Brain microvascular endothelial cell (primary cell): ENCODE measurements around the gene PGPEP1.
A peak's percentile ranks its signal among the peaks of the same experiment; 100 is the strongest.

Source experiments
- DNase-seq: peaks from one replicate; pipeline ENCODE4 v3.0.0-alpha.2; 2020
- H3K27ac ChIP-seq: fragments of 250-450 bp; sonication (Bioruptor Pico); 2 replicates; pipeline ENCODE4 v1.5.1; 2020; ENCODE audit warnings: mild to moderate bottlenecking, moderate library complexity
- H3K27me3 ChIP-seq: fragments of 250-450 bp; sonication (Bioruptor Pico); replicated peaks from 2 replicates; pipeline ENCODE4 v1.5.1; 2020; ENCODE audit warnings: mild to moderate bottlenecking
- H3K36me3 ChIP-seq: fragments of 250-450 bp; sonication (Bioruptor Pico); replicated peaks from 2 replicates; pipeline ENCODE4 v1.5.1; 2020; ENCODE audit warnings: mild to moderate bottlenecking
- H3K4me3 ChIP-seq: 2 replicates; pipeline ENCODE4 v1.5.1; 2011; ENCODE audit warnings: low read depth, mild to moderate bottlenecking, control low read depth, low read length, moderate library complexity
- in situ Hi-C: cut with HindIII; loops from 2 replicates; pipeline ENCODE4 v1.10.0; 2017; ENCODE audit warnings: low sequenced_read_pairs, low pct_ligation_motif_present
- TF ChIP-seq, protein P1 (sequence below): IDR thresholded peaks from 2 replicates; pipeline ENCODE4 v1.5.1; 2011; ENCODE audit warnings: low read depth, mild to moderate bottlenecking, moderate library complexity, low read length, control low read depth, inconsistent platforms; ENCODE audit errors: missing control alignments

Gene PGPEP1

DNA sequence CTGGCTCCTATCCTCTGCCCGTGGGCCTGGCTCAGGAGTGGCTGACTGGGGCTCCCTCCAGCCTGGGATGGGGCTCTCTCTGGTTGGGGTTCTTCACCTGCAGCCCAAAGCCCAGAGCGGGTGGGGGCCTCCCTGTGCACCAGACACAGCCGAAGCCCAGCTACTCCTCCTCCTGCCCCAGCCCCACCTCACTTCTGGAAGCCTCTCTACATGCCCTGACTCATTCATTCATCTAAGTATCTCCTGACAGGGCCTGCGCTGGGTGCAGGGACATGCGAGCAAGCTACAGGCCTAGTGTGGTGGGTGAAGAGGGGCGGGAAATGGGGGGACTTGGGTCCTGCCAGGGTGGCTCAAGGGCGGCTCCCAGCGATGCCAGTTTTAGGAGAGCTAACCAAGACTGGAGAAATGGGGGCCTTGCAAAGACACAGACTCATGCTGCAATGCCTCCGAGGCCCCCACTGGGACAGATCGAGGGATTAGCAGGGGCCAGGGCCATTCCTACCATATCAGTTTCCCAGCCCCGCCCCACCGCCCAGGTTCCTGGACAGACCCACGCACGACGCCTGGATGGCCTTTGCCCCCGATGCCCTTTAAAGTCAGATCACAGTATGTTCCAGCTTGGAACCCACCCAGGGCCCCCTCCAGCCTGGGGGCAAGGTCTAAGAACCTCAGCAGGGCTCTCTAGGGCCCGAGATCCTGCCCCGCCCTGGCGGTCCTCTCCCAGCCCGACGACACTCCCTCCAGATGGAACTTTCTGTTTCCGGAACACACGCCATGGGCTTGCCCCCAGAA, 30.1 kb upstream of the PGPEP1 start:
- no peak overlapping the region for H3K27ac ChIP-seq
- peaks cover 10% of the 10 kb centered on the region for H3K36me3 ChIP-seq
- no peak for DNase-seq
- no peak overlapping the region for H3K4me3 ChIP-seq
- in situ Hi-C loops = no loop called here
- TF ChIP-seq, protein P1, sequence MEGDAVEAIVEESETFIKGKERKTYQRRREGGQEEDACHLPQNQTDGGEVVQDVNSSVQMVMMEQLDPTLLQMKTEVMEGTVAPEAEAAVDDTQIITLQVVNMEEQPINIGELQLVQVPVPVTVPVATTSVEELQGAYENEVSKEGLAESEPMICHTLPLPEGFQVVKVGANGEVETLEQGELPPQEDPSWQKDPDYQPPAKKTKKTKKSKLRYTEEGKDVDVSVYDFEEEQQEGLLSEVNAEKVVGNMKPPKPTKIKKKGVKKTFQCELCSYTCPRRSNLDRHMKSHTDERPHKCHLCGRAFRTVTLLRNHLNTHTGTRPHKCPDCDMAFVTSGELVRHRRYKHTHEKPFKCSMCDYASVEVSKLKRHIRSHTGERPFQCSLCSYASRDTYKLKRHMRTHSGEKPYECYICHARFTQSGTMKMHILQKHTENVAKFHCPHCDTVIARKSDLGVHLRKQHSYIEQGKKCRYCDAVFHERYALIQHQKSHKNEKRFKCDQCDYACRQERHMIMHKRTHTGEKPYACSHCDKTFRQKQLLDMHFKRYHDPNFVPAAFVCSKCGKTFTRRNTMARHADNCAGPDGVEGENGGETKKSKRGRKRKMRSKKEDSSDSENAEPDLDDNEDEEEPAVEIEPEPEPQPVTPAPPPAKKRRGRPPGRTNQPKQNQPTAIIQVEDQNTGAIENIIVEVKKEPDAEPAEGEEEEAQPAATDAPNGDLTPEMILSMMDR = no peak
- H3K27me3 ChIP-seq = no peaks in the 10 kb centered on the region

DNA sequence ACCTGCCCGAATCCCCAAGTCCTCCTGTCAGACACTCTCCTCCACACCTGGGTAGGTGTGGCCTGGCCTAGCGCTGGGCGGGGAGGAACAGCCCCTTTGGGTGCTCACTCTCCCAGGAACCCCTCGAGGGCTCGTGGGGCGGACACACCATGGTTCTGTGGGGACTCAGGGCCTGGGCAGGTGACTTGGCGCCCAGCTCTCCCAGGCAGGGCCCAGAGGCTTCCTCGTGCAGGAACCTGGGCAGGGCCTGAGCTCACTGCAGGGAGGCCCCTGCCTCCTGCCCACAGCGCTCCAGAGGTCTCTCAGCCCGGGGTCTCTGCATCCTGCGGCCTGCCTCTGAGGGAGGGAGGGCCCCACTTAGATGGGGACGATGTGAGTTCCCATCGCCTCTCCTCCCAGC, 29.4 kb upstream of the PGPEP1 start:
- no peak overlapping the region for H3K27ac ChIP-seq
- H3K27me3 ChIP-seq = no peaks in the 10 kb centered on the region
- DNase-seq = no peak
- in situ Hi-C loops = no loop called here
- TF ChIP-seq, protein P1 = no peak
- peaks cover 10% of the 10 kb centered on the region for H3K36me3 ChIP-seq
- no peak overlapping the region for H3K4me3 ChIP-seq

DNA sequence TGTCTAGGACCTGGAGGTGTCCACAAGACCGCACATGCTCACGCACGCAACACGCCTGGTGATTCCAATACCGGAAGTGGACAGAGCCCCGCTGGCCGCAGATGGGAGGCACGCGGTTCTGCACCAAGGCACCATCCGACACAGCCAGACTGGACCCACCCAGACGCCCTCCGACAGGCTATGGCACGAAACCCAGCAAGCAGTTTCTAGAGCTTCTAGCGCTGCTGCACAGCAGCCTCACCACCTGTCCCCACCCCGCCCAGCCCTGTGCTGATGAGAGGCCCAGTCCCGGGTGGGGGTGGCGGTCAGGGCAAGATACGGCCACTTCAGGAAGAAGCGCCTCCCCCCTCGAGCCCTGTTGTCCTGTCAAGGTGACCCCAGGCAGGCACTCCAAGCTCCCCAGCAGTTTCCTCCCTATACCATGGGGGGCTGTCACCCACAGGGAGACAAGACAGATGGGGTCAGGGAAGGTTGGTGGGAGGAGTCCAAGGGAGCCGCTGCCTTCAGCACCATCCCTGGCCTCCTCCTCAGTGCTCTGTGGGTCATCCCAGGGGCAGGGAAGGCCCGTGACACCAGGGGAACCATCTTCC, 28.8 kb upstream of the PGPEP1 start:
- H3K27me3 ChIP-seq = no peaks in the 10 kb centered on the region
- in situ Hi-C loops = no loop called here
- TF ChIP-seq, protein P1 = no peak
- H3K36me3 ChIP-seq = peaks cover 10% of the 10 kb centered on the region
- H3K4me3 ChIP-seq = no peak overlapping the region
- no peak for DNase-seq
- no peak overlapping the region for H3K27ac ChIP-seq

DNA sequence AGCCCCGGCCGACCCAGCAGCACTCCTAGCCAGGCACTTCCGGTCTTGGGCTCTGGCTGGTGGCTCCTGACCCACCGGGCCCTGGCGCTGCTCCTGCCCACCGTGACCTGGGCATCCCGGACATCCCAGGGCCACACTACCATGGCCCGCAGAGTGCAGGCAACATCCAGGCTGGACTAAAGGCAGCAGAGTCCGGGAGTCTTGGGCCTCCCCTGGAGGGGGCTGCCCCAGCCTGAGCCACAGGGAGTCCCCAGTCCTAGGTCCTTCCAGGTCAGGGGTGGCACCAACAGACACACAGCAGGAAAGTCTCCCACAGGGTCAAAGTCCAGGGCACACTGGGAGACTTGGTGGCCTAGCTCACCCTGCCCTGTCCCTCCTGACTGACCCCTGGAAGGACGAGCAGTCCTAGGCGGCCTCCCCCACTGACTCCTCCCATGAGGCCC, 28.3 kb upstream of the PGPEP1 start:
- H3K27ac ChIP-seq = no peak overlapping the region
- in situ Hi-C loops = no loop called here
- no peak for DNase-seq
- no peak overlapping the region for H3K4me3 ChIP-seq
- H3K36me3 ChIP-seq = peaks cover 10% of the 10 kb centered on the region
- TF ChIP-seq, protein P1 = no peak
- no peaks in the 10 kb centered on the region for H3K27me3 ChIP-seq

DNA sequence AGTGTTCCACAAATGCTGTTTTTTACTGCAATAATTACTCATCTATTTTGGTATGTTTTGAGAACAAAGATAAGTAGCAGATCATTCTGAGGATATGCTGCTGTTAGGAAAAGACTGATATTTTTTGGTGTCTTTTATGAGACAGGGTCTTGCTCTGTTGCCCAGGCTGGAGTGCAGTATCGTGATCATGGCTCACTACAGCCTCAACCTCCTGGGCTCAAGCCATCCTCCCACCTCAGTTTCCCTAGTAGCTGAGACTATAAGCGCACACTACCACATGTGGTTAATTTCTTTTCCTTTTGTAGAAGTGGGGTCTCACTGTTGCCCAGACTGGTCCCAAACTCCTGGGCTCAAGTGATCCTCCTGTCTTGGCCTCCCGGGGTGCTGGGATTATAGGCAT, 27.0 kb upstream of the PGPEP1 start:
- H3K36me3 ChIP-seq = peaks cover 10% of the 10 kb centered on the region
- in situ Hi-C loops = no loop called here
- TF ChIP-seq, protein P1 = no peak
- H3K4me3 ChIP-seq = no peak overlapping the region
- no peak for DNase-seq
- H3K27ac ChIP-seq = peak overlapping the region; percentile 0
- H3K27me3 ChIP-seq = no peaks in the 10 kb centered on the region
